CD4-positive, alpha-beta T cell treated with Interleukin-15 for 4 hours (primary cell): ENCODE data around the gene NUDT22.

Experiments
- DNase-seq: peaks from one replicate; pipeline ENCODE4 v3.0.0-alpha.2; 2020; ENCODE audit warnings: low spot score

Gene NUDT22

DNA sequence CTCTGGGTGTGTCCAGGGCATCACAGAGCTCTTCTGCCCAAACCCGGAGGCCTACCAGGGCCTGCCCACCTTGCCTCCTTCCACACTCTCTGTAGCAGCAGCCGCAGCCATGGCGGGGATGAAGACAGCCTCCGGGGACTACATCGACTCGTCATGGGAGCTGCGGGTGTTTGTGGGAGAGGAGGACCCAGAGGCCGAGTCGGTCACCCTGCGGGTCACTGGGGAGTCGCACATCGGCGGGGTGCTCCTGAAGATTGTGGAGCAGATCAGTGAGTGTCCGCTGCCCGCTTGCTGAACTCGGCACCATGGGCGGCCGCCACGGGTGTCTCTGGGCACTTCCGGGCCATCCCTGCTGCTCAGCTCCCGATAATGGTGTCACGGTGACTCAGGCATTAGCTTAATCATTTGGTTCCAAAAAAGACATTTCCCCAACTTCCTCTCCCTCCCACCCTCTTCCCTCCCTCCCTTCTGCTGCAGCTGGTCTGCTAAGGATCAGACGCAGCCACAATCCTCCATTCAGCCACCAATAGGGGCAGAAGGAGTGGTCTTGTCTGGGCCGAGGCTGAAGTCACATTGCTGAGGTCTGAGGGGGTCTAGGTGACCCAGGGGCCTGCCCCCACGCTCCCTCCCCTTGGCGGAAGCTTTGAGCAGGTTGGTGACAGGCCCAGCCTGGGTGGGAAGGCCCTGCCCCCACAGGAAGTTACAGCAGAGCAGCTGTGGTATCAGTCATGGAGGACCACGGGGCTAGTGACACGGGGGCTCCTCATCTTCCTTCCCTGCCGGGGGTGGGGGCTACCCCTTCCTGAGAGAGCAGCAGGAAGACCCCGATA is 18.6 kb upstream of the NUDT22 start:
- peak; percentile 79 for DNase-seq

- no peak for DNase-seq
Measured at GRCh38 chr11:64208086-64208795, 17.8 kb upstream of the NUDT22 start.

GRCh38 chr11:64208796-64209562 is 17.1 kb upstream of the NUDT22 start:
- no peak for DNase-seq

DNA sequence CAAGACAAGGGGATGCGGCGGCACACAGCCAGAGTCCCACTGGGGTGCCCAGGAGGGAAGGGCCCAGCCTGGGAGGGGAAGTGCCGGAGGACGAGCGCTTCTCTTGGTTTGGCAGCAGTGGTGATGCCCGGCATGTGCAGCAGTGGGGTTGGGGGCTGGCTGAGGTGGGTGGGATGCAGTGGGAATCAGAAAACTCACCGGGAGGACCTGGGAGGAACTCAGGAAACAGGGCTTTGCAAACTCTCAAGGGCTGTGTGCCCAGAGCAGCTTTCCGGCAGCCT is 16.6 kb upstream of the NUDT22 start:
- DNase-seq = no peak

GRCh38 chr11:64210301-64211020 is 15.6 kb upstream of the NUDT22 start:
- no peak for DNase-seq

GRCh38 chr11:64211181-64211872 is 14.7 kb upstream of the NUDT22 start:
- no peak for DNase-seq

DNA sequence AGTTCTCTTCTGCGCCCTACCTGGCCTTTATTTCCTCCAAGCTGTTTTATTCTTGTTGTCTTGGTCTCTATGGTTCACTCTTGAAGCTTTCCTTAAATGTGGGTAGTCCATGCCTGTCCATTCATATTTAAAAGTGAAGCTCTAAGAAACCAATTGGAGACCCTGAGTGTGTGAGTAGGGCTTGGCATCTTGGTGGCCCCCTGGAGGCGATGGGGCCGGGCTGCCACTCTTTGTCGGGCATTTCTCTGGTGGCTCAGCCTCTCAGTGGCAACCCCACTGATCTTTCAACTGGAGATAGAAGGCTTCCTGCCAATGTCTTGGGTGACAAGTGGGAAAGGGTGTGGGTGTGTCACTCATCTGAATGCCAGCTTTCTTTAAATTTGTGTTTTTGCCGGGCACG is 9.2 kb upstream of the NUDT22 start:
- no peak for DNase-seq

DNA sequence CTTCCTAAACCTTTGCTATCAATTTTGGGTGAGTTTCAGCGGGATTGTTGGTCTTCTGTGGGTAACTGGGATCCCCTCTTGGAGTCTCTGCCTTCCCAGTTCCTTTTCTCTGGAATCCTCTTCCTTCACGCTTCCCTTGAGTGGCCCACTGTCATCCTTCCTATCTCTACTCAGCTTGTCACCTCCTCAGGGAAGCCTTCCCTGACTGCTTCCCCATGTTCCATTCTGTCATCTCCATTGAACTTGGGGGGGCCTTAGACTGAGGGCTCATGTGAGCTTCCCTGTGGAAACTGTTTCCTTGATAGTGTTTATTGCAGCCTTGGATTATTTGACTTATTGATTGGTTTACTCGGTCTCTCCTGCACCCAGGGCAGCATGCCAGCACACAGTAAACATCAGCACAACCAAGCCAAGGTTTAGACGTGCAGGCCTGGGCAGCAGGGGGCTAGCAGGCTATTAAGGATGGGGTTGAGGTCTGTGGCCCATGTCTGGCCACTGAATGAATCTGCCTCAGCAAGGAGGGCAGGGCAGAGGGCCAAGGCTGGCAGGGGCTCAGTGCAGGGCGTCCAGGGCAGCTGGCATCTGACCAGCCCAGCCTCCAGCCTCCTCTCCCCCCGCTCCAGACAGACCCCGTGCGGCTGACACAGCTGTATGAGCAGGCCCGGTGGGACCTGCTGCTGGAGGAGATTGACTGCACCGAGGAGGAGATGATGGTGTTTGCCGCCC is 7.3 kb upstream of the NUDT22 start:
- no peak for DNase-seq

- DNase-seq = no peak
Measured at GRCh38 chr11:64219354-64219684, 6.8 kb upstream of the NUDT22 start.

DNA sequence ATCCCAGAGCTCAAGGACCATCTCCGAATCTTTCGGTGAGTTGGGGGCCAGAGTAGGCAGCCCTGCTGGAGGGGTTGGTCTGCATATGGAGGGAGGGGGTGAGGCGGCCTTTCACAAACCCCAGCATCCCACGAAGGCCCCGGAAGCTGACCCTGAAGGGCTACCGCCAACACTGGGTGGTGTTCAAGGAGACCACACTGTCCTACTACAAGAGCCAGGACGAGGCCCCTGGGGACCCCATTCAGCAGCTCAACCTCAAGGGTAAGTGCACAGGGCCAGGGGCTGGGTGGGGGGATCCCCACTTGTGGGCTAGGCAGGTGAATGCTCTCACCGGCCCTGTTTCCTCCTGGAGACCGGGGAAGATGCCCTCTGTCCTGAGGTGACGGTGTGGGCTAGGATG is 6.3 kb upstream of the NUDT22 start:
- no peak for DNase-seq

DNA sequence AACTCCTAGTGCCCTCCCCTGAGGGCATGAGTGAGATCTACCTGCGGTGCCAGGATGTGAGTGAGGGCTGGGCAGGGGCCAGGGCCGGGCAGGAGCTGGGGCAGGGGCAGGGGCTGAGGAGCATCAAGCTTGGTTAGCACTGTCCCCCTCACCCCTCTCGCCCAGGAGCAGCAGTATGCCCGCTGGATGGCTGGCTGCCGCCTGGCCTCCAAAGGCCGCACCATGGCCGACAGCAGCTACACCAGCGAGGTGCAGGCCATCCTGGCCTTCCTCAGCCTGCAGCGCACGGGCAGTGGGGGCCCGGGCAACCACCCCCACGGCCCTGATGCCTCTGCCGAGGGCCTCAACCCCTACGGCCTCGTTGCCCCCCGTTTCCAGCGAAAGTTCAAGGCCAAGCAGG is 5.8 kb upstream of the NUDT22 start:
- DNase-seq = no peak

- no peak for DNase-seq
Measured at GRCh38 chr11:64220798-64221197, 5.3 kb upstream of the NUDT22 start.

DNA sequence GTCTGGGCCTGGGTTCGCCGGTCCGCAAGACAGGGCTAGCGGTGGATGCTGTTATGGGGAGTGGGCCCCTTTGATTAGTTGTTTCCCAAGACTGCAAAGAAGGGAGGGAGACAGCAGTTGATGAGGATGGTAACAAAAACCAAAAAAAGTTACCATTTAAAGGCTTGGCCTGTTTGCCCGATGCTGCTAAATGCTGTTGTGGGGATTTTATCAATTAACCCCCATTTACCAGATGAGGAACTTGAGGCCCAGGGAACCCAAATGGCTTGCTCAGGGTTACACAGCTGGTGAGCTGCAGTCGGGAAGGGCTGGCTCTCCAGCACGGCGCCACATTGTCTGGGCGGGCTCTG is 3.4 kb upstream of the NUDT22 start:
- DNase-seq = no peak

- no peak for DNase-seq
Measured at GRCh38 chr11:64223001-64223651, 2.9 kb upstream of the NUDT22 start.

- no peak for DNase-seq
Measured at GRCh38 chr11:64224151-64224890, 1.8 kb upstream of the NUDT22 start.

- DNase-seq = no peak
Measured at GRCh38 chr11:64224891-64225607, 1.0 kb upstream of the NUDT22 start.

DNA sequence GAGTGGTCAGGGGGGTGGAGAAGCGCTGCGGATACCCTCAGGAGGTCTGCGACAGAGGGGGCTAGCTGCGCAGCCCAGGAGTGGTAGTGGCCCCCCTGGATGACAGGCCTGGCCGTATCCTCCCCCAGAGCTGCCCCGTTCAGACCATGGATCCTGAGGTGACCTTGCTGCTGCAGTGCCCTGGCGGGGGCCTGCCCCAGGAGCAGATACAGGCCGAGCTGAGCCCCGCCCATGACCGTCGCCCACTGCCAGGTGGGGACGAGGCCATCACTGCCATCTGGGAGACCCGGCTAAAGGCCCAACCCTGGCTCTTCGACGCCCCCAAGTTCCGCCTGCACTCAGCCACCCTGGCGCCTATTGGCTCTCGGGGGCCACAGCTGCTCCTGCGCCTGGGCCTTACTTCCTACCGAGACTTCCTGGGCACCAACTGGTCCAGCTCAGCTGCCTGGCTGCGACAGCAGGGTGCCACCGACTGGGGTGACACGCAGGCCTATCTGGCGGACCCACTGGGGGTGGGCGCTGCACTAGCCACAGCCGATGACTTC is 505 bp downstream of the NUDT22 start:
- DNase-seq = peak; percentile 50

DNA sequence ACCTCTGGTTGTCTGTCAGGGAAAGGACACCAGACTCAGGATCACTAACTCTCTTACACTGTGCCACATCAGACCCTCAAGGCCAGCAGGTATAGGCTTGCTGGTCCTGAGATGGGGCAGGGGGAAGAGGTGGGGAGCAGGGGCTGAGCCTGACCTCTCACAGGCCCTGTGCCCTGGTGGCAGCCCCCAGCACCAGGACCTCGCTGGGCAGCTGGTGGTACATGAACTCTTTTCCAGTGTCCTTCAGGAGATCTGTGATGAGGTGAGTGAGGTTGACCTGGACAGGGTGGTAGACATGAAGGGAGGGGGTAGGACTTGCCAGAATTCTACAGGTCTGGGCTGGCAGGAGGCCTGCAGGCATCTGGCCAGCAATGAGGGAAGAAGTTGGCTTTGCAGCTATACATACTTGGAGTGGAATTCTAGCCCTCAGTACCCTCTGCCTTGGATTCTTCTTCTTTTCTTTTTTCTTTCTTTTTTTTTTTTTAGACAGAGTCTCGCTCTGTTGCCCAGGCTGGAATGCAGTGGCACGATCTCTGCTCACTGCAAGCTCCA is 1.4 kb downstream of the NUDT22 start:
- no peak for DNase-seq
